ENCODE results near the gene COPS9.

COPS9 gene

DNA sequence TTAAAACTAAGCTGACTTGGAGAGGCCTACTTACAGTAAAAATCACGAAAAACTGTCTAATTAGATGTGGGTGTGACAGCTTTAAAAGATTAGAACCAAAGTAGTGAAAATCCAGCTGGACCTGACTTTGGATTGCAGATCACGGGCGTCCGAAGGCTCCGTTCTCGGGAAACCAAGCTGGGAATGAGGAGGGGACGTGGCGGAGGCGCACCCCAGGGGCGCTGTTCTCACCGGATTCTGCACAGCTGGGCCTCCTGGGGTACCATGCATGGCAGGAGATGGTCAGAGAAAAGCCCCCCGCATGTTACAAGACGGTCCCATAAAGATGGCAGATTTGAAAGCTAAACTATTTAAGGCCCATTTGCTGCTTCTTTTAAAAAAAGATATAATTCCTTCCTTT is 9.4 kb upstream of the COPS9 start:
- H3K4me3 Mint-ChIP-seq = no peak overlapping the region
- no peaks in the 10 kb centered on the region for H3K9me3 Mint-ChIP-seq
- no peak for DNase-seq
- TF ChIP-seq, protein P1, sequence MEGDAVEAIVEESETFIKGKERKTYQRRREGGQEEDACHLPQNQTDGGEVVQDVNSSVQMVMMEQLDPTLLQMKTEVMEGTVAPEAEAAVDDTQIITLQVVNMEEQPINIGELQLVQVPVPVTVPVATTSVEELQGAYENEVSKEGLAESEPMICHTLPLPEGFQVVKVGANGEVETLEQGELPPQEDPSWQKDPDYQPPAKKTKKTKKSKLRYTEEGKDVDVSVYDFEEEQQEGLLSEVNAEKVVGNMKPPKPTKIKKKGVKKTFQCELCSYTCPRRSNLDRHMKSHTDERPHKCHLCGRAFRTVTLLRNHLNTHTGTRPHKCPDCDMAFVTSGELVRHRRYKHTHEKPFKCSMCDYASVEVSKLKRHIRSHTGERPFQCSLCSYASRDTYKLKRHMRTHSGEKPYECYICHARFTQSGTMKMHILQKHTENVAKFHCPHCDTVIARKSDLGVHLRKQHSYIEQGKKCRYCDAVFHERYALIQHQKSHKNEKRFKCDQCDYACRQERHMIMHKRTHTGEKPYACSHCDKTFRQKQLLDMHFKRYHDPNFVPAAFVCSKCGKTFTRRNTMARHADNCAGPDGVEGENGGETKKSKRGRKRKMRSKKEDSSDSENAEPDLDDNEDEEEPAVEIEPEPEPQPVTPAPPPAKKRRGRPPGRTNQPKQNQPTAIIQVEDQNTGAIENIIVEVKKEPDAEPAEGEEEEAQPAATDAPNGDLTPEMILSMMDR (IDR thresholded peaks at IDR 0.05) = no peak
- no peaks in the 10 kb centered on the region for H3K36me3 Mint-ChIP-seq (ENCODE audit: low read depth)
- peaks cover 43% of the 10 kb centered on the region for H3K27me3 Mint-ChIP-seq (ENCODE audit: low read depth, poor library complexity)
- no peak overlapping the region for H3K27ac Mint-ChIP-seq
- peaks cover 9% of the 10 kb centered on the region for H3K4me1 Mint-ChIP-seq

DNA sequence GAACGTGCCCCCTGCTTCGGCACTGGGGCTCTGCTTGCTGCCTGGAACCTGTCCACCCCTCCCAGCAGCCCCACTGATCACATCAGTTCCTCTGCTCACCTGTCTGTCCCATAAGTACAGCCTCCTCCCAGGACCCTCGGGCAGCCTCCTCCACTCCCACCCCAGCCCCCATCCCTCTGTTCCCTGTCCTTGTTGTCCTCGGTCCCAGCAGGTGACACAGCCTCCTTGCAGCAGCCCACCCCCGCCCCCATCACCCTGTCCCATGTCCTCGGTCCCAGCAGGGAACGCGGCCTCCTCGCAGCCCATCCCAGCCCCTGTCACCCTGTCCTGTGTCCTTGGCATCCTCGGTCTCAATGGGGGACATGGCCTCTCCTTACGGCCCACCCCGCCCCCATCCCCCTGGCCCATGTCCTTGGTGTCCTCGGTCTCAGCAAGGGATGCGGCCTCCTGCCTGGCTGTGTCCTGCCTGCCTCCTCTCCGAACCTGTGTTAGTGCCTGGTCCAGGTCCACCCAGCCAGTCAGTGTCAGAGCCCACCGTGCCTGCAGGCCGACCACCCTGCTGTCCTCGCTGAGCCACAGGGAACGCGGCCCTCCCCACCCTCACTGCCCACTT is 8.7 kb upstream of the COPS9 start:
- TF ChIP-seq, protein P1 (IDR thresholded peaks at IDR 0.05) = no peak
- H3K4me1 Mint-ChIP-seq = peaks cover 16% of the 10 kb centered on the region
- DNase-seq = no peak
- H3K27me3 Mint-ChIP-seq (ENCODE audit: low read depth, poor library complexity) = peaks cover 38% of the 10 kb centered on the region
- no peaks in the 10 kb centered on the region for H3K9me3 Mint-ChIP-seq
- H3K27ac Mint-ChIP-seq = no peak overlapping the region
- no peaks in the 10 kb centered on the region for H3K36me3 Mint-ChIP-seq (ENCODE audit: low read depth)
- no peak overlapping the region for H3K4me3 Mint-ChIP-seq

DNA sequence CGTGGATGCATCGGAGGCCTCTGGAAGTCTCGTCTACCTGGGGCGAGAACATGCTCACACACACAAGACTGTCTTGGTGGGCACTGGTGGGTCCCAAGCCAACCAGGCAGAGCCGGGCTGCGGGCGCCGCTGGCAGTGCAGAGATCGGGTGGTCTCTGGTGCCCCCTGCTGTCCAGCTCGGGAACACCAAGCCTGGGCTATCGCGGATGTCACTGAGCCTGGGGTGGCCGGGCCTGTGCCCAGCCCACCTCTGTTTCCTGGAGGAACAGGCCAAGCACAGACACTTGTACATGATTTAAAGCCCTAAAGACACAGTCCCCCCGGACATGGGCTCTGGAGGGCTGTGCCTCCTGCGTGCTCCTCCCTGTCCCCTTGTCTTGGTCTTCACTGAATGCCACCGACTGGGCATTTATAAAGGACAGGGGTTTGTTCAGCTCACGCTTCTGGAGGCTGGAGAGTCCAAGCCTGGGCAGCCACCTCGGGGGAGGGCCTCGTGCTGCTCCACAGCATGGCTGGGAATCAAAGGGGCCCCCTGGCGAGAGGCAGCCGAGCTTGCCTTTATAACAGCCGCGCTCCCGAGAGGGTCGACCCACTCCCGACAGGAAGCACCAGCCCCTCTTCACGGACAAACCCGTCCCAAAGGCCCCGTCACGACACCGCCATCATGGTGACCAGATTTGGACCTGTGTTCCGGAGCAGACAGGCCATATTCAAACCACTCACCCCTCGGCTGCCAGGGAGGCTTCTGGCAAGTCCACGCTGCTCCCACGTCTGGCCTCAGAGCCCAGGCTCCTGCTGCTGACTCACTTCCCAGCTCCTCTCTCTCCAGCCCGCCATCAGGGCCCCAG is 7.9 kb upstream of the COPS9 start:
- Mint-ChIP-seq H3K4me1 (peaks cover 23% of the 10 kb centered on the region), H3K4me3 (no peak overlapping the region), H3K27me3 (ENCODE audit: low read depth, poor library complexity) (peaks cover 37% of the 10 kb centered on the region), H3K9me3 (no peaks in the 10 kb centered on the region), H3K36me3 (ENCODE audit: low read depth) (no peaks in the 10 kb centered on the region), H3K27ac (no peak overlapping the region)
- peak; percentile 94 for DNase-seq
- TF ChIP-seq, protein P1 (IDR thresholded peaks at IDR 0.05) = peak; percentile 96

DNA sequence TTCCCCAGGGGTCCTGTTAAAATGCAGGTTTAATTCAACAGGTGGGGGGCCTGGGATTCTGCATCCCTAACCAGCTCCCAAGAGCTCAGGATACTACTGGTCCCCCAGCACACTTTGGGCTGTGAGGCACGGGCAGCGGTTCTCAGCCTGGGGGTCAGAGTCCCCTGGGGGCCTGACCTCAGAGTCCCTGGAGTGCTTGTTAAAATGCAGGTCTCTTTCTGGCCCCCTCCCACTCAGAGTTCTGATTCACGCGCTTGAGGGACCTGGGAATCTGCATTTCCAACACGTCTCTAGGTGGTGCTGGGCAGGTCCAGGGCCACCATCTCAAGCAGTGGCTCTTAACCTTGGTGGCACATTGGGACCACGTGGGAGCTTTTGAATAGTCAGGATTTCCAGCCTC is 7.2 kb upstream of the COPS9 start:
- H3K4me1 Mint-ChIP-seq = peaks cover 29% of the 10 kb centered on the region
- H3K36me3 Mint-ChIP-seq (ENCODE audit: low read depth) = no peaks in the 10 kb centered on the region
- no peak for DNase-seq
- no peak overlapping the region for H3K27ac Mint-ChIP-seq
- no peak overlapping the region for H3K4me3 Mint-ChIP-seq
- H3K27me3 Mint-ChIP-seq (ENCODE audit: low read depth, poor library complexity) = peaks cover 40% of the 10 kb centered on the region
- no peaks in the 10 kb centered on the region for H3K9me3 Mint-ChIP-seq
- TF ChIP-seq, protein P1 (IDR thresholded peaks at IDR 0.05) = no peak

DNA sequence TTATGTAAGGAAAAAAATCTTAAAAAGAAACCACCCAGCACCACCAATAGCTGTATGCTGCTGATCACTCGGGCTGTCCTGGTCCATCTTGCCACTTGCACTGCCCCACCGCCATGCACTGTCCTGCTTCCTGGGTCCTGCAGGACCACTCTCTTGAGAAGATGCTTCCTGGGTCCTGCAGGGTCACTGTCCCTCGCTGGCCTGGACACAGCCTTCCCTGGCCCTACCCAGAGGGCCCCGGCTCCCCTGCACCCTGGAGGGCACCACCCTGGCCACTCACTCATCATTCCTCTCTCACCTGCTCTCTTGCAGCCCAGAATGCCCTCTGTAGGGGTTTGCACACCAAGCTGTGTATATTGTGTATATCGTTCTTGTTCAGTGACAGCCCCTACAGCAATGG is 6.8 kb upstream of the COPS9 start:
- H3K36me3 Mint-ChIP-seq (ENCODE audit: low read depth) = no peaks in the 10 kb centered on the region
- no peaks in the 10 kb centered on the region for H3K9me3 Mint-ChIP-seq
- no peak for DNase-seq
- H3K27me3 Mint-ChIP-seq (ENCODE audit: low read depth, poor library complexity) = peaks cover 40% of the 10 kb centered on the region
- H3K4me1 Mint-ChIP-seq = peaks cover 29% of the 10 kb centered on the region
- TF ChIP-seq, protein P1 (IDR thresholded peaks at IDR 0.05) = no peak
- no peak overlapping the region for H3K4me3 Mint-ChIP-seq
- H3K27ac Mint-ChIP-seq = no peak overlapping the region

Measured in nephron progenitor cell (in vitro differentiated cells).